CD4-positive, alpha-beta memory T cell (primary cell): ENCODE data around the gene TMEM63B. TPM values are rescaled to one million over a fixed set of nuclear protein-coding genes. Genes with fewer than 3 reads are reported as not detected.
A peak's percentile ranks its signal among the peaks of the same experiment; 100 is the strongest.
"Not testable (repeated sequence)": the region's sequence is repeated elsewhere in the genome, so short reads cannot be mapped to it uniquely, and the experiment has no call there.

Source experiments
- CTCF ChIA-PET: fragments of 350-600 bp; sonication (Branson Sonifier 250); formaldehyde crosslinking; loops from one replicate; lab custom pipeline; 2021; ENCODE audit warnings: inconsistent platforms; ENCODE audit not compliant: partially characterized antibody; lab: Charles Lee
- POLR2A ChIA-PET: fragments of 350-600 bp; sonication (Branson Sonifier 250); formaldehyde crosslinking; loops from one replicate; lab custom pipeline; 2021; ENCODE audit not compliant: partially characterized antibody; lab: Charles Lee
- DNase-seq, 5 donors: peaks; one replicate each; pipeline versions ENCODE4 v3.0.0 to v3.0.0-alpha.2; 2020 to 2022; ENCODE audit warnings: mixed read lengths in 1 of 5
- H3K27ac ChIP-seq: one replicate; pipeline ENCODE4 v1.7.0; 2013; ENCODE audit warnings: low read depth, low read length
- H3K27me3 ChIP-seq: 2 replicates; pipeline ENCODE4 v1.7.0; 2013; ENCODE audit warnings: mild to moderate bottlenecking, low read length, moderate library complexity; ENCODE audit not compliant: insufficient read depth
- H3K36me3 ChIP-seq: 2 replicates; pipeline ENCODE4 v1.7.0; 2013; ENCODE audit warnings: mild to moderate bottlenecking, low read length, moderate library complexity; ENCODE audit not compliant: insufficient read depth
- H3K4me1 ChIP-seq: 2 replicates; pipeline ENCODE4 v1.7.0; 2013; ENCODE audit warnings: mild to moderate bottlenecking, low read length, moderate library complexity; ENCODE audit not compliant: insufficient read depth
- H3K4me3 ChIP-seq, 2 donors: one replicate each; pipeline ENCODE4 v1.7.0; 2013; ENCODE audit warnings: low read length in 2 of 2, mild to moderate bottlenecking in 1 of 2
- H3K9me3 ChIP-seq, 2 donors: one replicate each; pipeline ENCODE4 v1.7.0; 2013; ENCODE audit warnings: low read length in 2 of 2, control low read depth in 1 of 2; ENCODE audit not compliant: control insufficient read depth in 1 of 2
- H3K27ac Mint-ChIP-seq, 7 donors: one replicate each; pipeline ENCODE4 v1.8.0; 2020 to 2021; ENCODE audit warnings: mixed read lengths in 7 of 7, mild to moderate bottlenecking in 6 of 7, inconsistent platforms in 3 of 7, moderate library complexity in 3 of 7
- H3K27me3 Mint-ChIP-seq, 2 donors: one replicate each; pipeline ENCODE4 v1.8.0; 2020 to 2021; ENCODE audit warnings: mixed read lengths in 2 of 2
- H3K36me3 Mint-ChIP-seq, 2 donors: one replicate each; pipeline ENCODE4 v1.8.0; 2020 to 2021; ENCODE audit warnings: mixed read lengths in 2 of 2, inconsistent platforms in 1 of 2, mild to moderate bottlenecking in 1 of 2
- H3K4me1 Mint-ChIP-seq, 4 donors: one replicate each; pipeline ENCODE4 v1.8.0; 2020 to 2021; ENCODE audit warnings: mixed read lengths in 4 of 4, mild to moderate bottlenecking in 1 of 4
- H3K4me3 Mint-ChIP-seq, 8 donors: one replicate each; pipeline ENCODE4 v1.8.0; 2020 to 2021; ENCODE audit warnings: mixed read lengths in 8 of 8, mild to moderate bottlenecking in 7 of 8, moderate library complexity in 6 of 8, inconsistent platforms in 3 of 8
- H3K9me3 Mint-ChIP-seq, 8 donors: one replicate each; pipeline ENCODE4 v1.8.0; 2020 to 2021; ENCODE audit warnings: mixed read lengths in 8 of 8, mild to moderate bottlenecking in 5 of 8, inconsistent platforms in 3 of 8, moderate library complexity in 1 of 8
- intact Hi-C: fragments of 100-400 bp; cut with micrococcal nuclease; formaldehyde crosslinking; loops from one replicate; pipeline ENCODE4 v1.15.1; 2023
- polyA plus RNA-seq, 2 donors: library from polyadenylated mRNA; unstranded; fragments of 300-500 nt; fragmentation: Illumina TruSeq; gene quantifications; one replicate each; pipeline ENCODE4 v1.2.3, GENCODE V29; 2021
- total RNA-seq, 2 experiments: library from RNA; stranded (reverse); gene quantifications; one replicate each; pipeline ENCODE4 v1.2.3, GENCODE V29; 2021

Gene TMEM63B
- total and polyA plus RNA-seq, 4 experiments from 2014 or later: 0.91 to 24.1 (median 11.5) TPM

- no peaks in the 10 kb centered on the region for H3K9me3 Mint-ChIP-seq
- CTCF ChIA-PET: no interaction called here
- Histone ChIP-seq H3K4me3 (no peak overlapping the region), H3K4me1 (no peaks in the 10 kb centered on the region), H3K27me3 (no peaks in the 10 kb centered on the region), H3K27ac (no peak overlapping the region), H3K36me3 (no peaks in the 10 kb centered on the region), H3K9me3 (no peaks in the 10 kb centered on the region)
- H3K27me3 Mint-ChIP-seq: peaks cover 9 to 12% of the 10 kb centered on the region in 2 donors
- POLR2A ChIA-PET: no interaction called here
- DNase-seq: no peak
- no peaks in the 10 kb centered on the region for H3K36me3 Mint-ChIP-seq
- H3K4me1 Mint-ChIP-seq: peaks cover 5 to 7% (median 6%) of the 10 kb centered on the region in 4 donors
- H3K4me3 Mint-ChIP-seq: no peak overlapping the region
- no peak overlapping the region for H3K27ac Mint-ChIP-seq
- intact Hi-C loops: no loop called here
These were observed 63.4 kb downstream of the TMEM63B start for GRCh38 chr6:44190715-44191114.

GRCh38 chr6:44192428-44193041, 65.2 kb downstream of the TMEM63B start:
- H3K9me3 Mint-ChIP-seq: no peaks in the 10 kb centered on the region
- peaks cover 6 to 12% of the 10 kb centered on the region in 2 donors for H3K27me3 Mint-ChIP-seq
- POLR2A ChIA-PET: no interaction called here
- Histone ChIP-seq H3K9me3 (no peaks in the 10 kb centered on the region), H3K4me3 (no peak overlapping the region), H3K4me1 (no peaks in the 10 kb centered on the region), H3K27ac (no peak overlapping the region), H3K27me3 (no peaks in the 10 kb centered on the region), H3K36me3 (no peaks in the 10 kb centered on the region)
- H3K36me3 Mint-ChIP-seq: no peaks in the 10 kb centered on the region
- H3K4me3 Mint-ChIP-seq: peak overlapping the region in 1 of 8 donors; percentile 21
- intact Hi-C loops: no loop called here
- no peak for DNase-seq
- H3K27ac Mint-ChIP-seq: no peak overlapping the region
- H3K4me1 Mint-ChIP-seq: no peaks in the 10 kb centered on the region
- CTCF ChIA-PET: interaction anchor here (1.7 kb wide), 1 partner anchor 21 kb away, joined by 3 read pairs; no protein-coding TSS in a partner anchor

GRCh38 chr6:44193307-44193910, 66.1 kb downstream of the TMEM63B start:
- H3K27ac ChIP-seq: no peak overlapping the region
- H3K4me1 ChIP-seq: no peaks in the 10 kb centered on the region
- no peaks in the 10 kb centered on the region for H3K36me3 Mint-ChIP-seq
- H3K27ac Mint-ChIP-seq: peak overlapping the region in 1 of 7 donors; percentile 4
- H3K4me1 Mint-ChIP-seq: no peaks in the 10 kb centered on the region
- ChIA-PET POLR2A (no interaction called here), CTCF (interaction anchor here (1.7 kb wide), 1 partner anchor 21 kb away, joined by 3 read pairs; no protein-coding TSS in a partner anchor)
- H3K27me3 Mint-ChIP-seq: peaks cover 6 to 12% of the 10 kb centered on the region in 2 donors
- no peaks in the 10 kb centered on the region for H3K9me3 ChIP-seq
- H3K36me3 ChIP-seq: no peaks in the 10 kb centered on the region
- no peaks in the 10 kb centered on the region for H3K9me3 Mint-ChIP-seq
- H3K4me3 Mint-ChIP-seq: no peak overlapping the region
- H3K27me3 ChIP-seq: no peaks in the 10 kb centered on the region
- intact Hi-C loops: no loop called here
- H3K4me3 ChIP-seq: no peak overlapping the region
- no peak for DNase-seq

- Mint-ChIP-seq H3K27me3 (peaks cover 6 to 12% of the 10 kb centered on the region in 2 donors), H3K36me3 (no peaks in the 10 kb centered on the region), H3K4me1 (no peaks in the 10 kb centered on the region), H3K27ac (no peak overlapping the region), H3K9me3 (no peaks in the 10 kb centered on the region), H3K4me3 (no peak overlapping the region)
- CTCF ChIA-PET: no interaction called here
- no peaks in the 10 kb centered on the region for H3K27me3 ChIP-seq
- H3K36me3 ChIP-seq: no peaks in the 10 kb centered on the region
- H3K27ac ChIP-seq: no peak overlapping the region
- POLR2A ChIA-PET: no interaction called here
- H3K9me3 ChIP-seq: no peaks in the 10 kb centered on the region
- H3K4me3 ChIP-seq: no peak overlapping the region
- no peak for DNase-seq
- no peaks in the 10 kb centered on the region for H3K4me1 ChIP-seq
- intact Hi-C loops: no loop called here
These were observed 67.0 kb downstream of the TMEM63B start for GRCh38 chr6:44194326-44194725.

GRCh38 chr6:44196351-44196750, 69.0 kb downstream of the TMEM63B start:
- H3K9me3 ChIP-seq, H3K36me3 Mint-ChIP-seq, H3K27ac ChIP-seq, H3K4me3 Mint-ChIP-seq, H3K4me1 ChIP-seq, H3K27ac Mint-ChIP-seq, H3K36me3 ChIP-seq, DNase-seq, H3K4me3 ChIP-seq, intact Hi-C loops, H3K27me3 Mint-ChIP-seq, H3K4me1 Mint-ChIP-seq, CTCF ChIA-PET, H3K9me3 Mint-ChIP-seq, POLR2A ChIA-PET, H3K27me3 ChIP-seq: not testable (repeated sequence)

- Mint-ChIP-seq H3K36me3 (no peaks in the 10 kb centered on the region), H3K9me3 (no peaks in the 10 kb centered on the region), H3K4me1 (no peaks in the 10 kb centered on the region), H3K27me3 (peaks cover 2 to 4% of the 10 kb centered on the region in 2 donors), H3K27ac (no peak overlapping the region), H3K4me3 (no peak overlapping the region)
- Histone ChIP-seq H3K4me3 (no peak overlapping the region), H3K4me1 (no peaks in the 10 kb centered on the region), H3K27me3 (no peaks in the 10 kb centered on the region), H3K36me3 (no peaks in the 10 kb centered on the region), H3K27ac (no peak overlapping the region), H3K9me3 (no peaks in the 10 kb centered on the region)
- no peak for DNase-seq
- ChIA-PET POLR2A (no interaction called here), CTCF (no interaction called here)
- intact Hi-C loops: no loop called here
These were observed 71.3 kb downstream of the TMEM63B start for GRCh38 chr6:44198684-44199083.

GRCh38 chr6:44199883-44200282, 72.5 kb downstream of the TMEM63B start:
- Mint-ChIP-seq H3K27ac (no peak overlapping the region), H3K4me1 (no peaks in the 10 kb centered on the region), H3K36me3 (no peaks in the 10 kb centered on the region), H3K27me3 (peaks cover 0 to 2% of the 10 kb centered on the region in 2 donors), H3K9me3 (no peaks in the 10 kb centered on the region), H3K4me3 (no peak overlapping the region)
- no peak overlapping the region for H3K4me3 ChIP-seq
- H3K27ac ChIP-seq: no peak overlapping the region
- CTCF ChIA-PET: no interaction called here
- H3K27me3 ChIP-seq: no peaks in the 10 kb centered on the region
- POLR2A ChIA-PET: no interaction called here
- no peaks in the 10 kb centered on the region for H3K4me1 ChIP-seq
- no peak for DNase-seq
- intact Hi-C loops: no loop called here
- no peaks in the 10 kb centered on the region for H3K9me3 ChIP-seq
- H3K36me3 ChIP-seq: no peaks in the 10 kb centered on the region
